HepG2 (cell line): Measurements from ENCODE around the gene PKN2. TPM values are rescaled to one million over a fixed set of nuclear protein-coding genes. Genes with fewer than 3 reads are reported as not detected.
A peak's percentile ranks its signal among the peaks of the same experiment; 100 is the strongest.

ENCODE experiments used
- ATF7 ChIP-seq, 2 experiments: fragments of 450-650 bp in 1 of 2; sonication (generic) in 1 of 2; formaldehyde crosslinking in 1 of 2; IDR thresholded peaks; 2 replicates each; pipeline versions ENCODE4 v1.4.0 to v1.6.1; 2016 to 2020; ENCODE audit warnings: antibody characterized with exemption in 1 of 2, mild to moderate bottlenecking in 1 of 2, missing genetic modification reagents in 1 of 2
- ATRX ChIP-seq: sonication (generic); formaldehyde crosslinking; IDR thresholded peaks from 2 replicates; pipeline ENCODE4 v1.4.0; 2020; ENCODE audit warnings: missing genetic modification reagents, borderline replicate concordance
- DMTF1 ChIP-seq: sonication (generic); formaldehyde crosslinking; IDR thresholded peaks from 2 replicates; pipeline ENCODE4 v1.4.0; 2020; ENCODE audit warnings: mild to moderate bottlenecking, missing genetic modification reagents
- GABPB1 ChIP-seq: IDR thresholded peaks from 2 replicates; pipeline ENCODE4 v1.6.1; 2016; ENCODE audit warnings: mild to moderate bottlenecking, missing genetic modification reagents, moderate library complexity, missing compliant biosample characterization
- ISX ChIP-seq: sonication (generic); formaldehyde crosslinking; conservative IDR thresholded peaks from 2 replicates; pipeline ENCODE4 v1.5.0; 2020; ENCODE audit warnings: missing genetic modification reagents
- KLF15 ChIP-seq: sonication (generic); formaldehyde crosslinking; IDR thresholded peaks from 2 replicates; pipeline ENCODE4 v1.8.1; 2023; ENCODE audit warnings: borderline replicate concordance, mild to moderate bottlenecking, inconsistent platforms, missing genetic modification reagents, mixed read lengths
- MED8 ChIP-seq: sonication (generic); formaldehyde crosslinking; IDR thresholded peaks from 2 replicates; pipeline ENCODE4 v1.8.1; 2023; ENCODE audit warnings: mild to moderate bottlenecking, missing genetic modification reagents; ENCODE audit not compliant: insufficient replicate concordance
- MIER2 ChIP-seq: IDR thresholded peaks from 2 replicates; pipeline ENCODE4 v1.6.1; 2016; ENCODE audit warnings: missing biosample characterization, missing genetic modification reagents
- MTERF4 ChIP-seq: sonication (generic); formaldehyde crosslinking; IDR thresholded peaks from 2 replicates; pipeline ENCODE4 v1.8.0; 2023; ENCODE audit warnings: mild to moderate bottlenecking, missing genetic modification reagents
- PCBP2 ChIP-seq: fragments of 200-400 bp; formaldehyde crosslinking; optimal IDR thresholded peaks from 2 replicates; pipeline ENCODE3; 2018; ENCODE audit warnings: low read length, low read depth; ENCODE audit not compliant: poor library complexity, severe bottlenecking
- PPARG ChIP-seq: conservative IDR thresholded peaks from 2 replicates; pipeline ENCODE4 v1.6.1; 2016; ENCODE audit warnings: missing biosample characterization, missing genetic modification reagents
- RBFOX2 ChIP-seq: fragments of 200-400 bp; formaldehyde crosslinking; IDR thresholded peaks from 2 replicates; pipeline ENCODE4 v1.6.1; 2017; ENCODE audit warnings: low read depth, mild to moderate bottlenecking, low read length
- ZBTB3 ChIP-seq: sonication (generic); formaldehyde crosslinking; IDR thresholded peaks from 2 replicates; pipeline ENCODE4 v1.4.0; 2020; ENCODE audit warnings: low read depth, mild to moderate bottlenecking, moderate library complexity, missing genetic modification reagents, borderline replicate concordance
- ZFP82 ChIP-seq: sonication (generic); formaldehyde crosslinking; IDR thresholded peaks from 2 replicates; pipeline ENCODE4 v1.5.1; 2020; ENCODE audit warnings: mild to moderate bottlenecking, missing genetic modification reagents, borderline replicate concordance
- ZMAT5 ChIP-seq: sonication (generic); formaldehyde crosslinking; IDR thresholded peaks from 2 replicates; pipeline ENCODE4 v1.5.0; 2020; ENCODE audit warnings: mild to moderate bottlenecking, low read depth, missing genetic modification reagents, borderline replicate concordance
- ZNF430 ChIP-seq: sonication (generic); formaldehyde crosslinking; IDR thresholded peaks from 2 replicates; pipeline ENCODE4 v1.9.0; 2021; ENCODE audit warnings: mild to moderate bottlenecking, missing genetic modification reagents
- ZNF441 ChIP-seq: sonication (generic); formaldehyde crosslinking; IDR thresholded peaks from 2 replicates; pipeline ENCODE4 v1.7.0; 2021; ENCODE audit warnings: missing genetic modification reagents, borderline replicate concordance
- ZNF550 ChIP-seq: sonication (generic); formaldehyde crosslinking; IDR thresholded peaks from 2 replicates; pipeline ENCODE4 v1.4.0; 2020; ENCODE audit warnings: mild to moderate bottlenecking, missing genetic modification reagents, borderline replicate concordance
- ZNF567 ChIP-seq: sonication (generic); formaldehyde crosslinking; IDR thresholded peaks from 2 replicates; pipeline ENCODE4 v1.8.1; 2023; ENCODE audit warnings: mild to moderate bottlenecking, missing genetic modification reagents, borderline replicate concordance
- ZNF816 ChIP-seq: sonication (generic); formaldehyde crosslinking; IDR thresholded peaks from 2 replicates; pipeline ENCODE4 v1.8.0; 2022; ENCODE audit warnings: missing genetic modification reagents, mild to moderate bottlenecking, borderline replicate concordance
- ZSCAN12 ChIP-seq: sonication (generic); formaldehyde crosslinking; IDR thresholded peaks from 2 replicates; pipeline ENCODE4 v1.9.0; 2021; ENCODE audit warnings: mild to moderate bottlenecking, missing genetic modification reagents
- polyA plus RNA-seq, 8 experiments: library from polyadenylated mRNA; depleted of rRNA in 3 of 8; stranded (reverse) in 7 of 8; unstranded in 1 of 8; fragments of >200 nt; fragmentation: Illumina TruSeq in 4 of 8; extraction: Trizol in 4 of 8; gene quantifications; 2 replicates each; pipeline versions ENCODE4 v1.2.1 to v1.2.3, GENCODE V29; 2011 to 2016; ENCODE audit warnings: low read depth in 4 of 8, missing spikeins in 1 of 8, mixed read lengths in 1 of 8; ENCODE audit not compliant: insufficient read depth in 1 of 8
- total RNA-seq, 5 experiments: library from RNA; depleted of rRNA; stranded (reverse); fragments of >200 nt; fragmentation: Illumina TruSeq; extraction: Trizol; gene quantifications; 2 replicates each; pipeline ENCODE4 v1.2.3, GENCODE V29; 2016; ENCODE audit warnings: low read depth in 1 of 5
- TF ChIP-seq, protein P1 (sequence below): conservative IDR thresholded peaks from 2 replicates; pipeline ENCODE4 v1.6.1; 2018; ENCODE audit warnings: missing genetic modification reagents

PKN2 gene
- total and polyA plus RNA-seq, 2 of the 13 experiments (the other 11 are each of a cell fraction or from before 2014, with no cell fraction given): 17.0 to 29.4 TPM

DNA sequence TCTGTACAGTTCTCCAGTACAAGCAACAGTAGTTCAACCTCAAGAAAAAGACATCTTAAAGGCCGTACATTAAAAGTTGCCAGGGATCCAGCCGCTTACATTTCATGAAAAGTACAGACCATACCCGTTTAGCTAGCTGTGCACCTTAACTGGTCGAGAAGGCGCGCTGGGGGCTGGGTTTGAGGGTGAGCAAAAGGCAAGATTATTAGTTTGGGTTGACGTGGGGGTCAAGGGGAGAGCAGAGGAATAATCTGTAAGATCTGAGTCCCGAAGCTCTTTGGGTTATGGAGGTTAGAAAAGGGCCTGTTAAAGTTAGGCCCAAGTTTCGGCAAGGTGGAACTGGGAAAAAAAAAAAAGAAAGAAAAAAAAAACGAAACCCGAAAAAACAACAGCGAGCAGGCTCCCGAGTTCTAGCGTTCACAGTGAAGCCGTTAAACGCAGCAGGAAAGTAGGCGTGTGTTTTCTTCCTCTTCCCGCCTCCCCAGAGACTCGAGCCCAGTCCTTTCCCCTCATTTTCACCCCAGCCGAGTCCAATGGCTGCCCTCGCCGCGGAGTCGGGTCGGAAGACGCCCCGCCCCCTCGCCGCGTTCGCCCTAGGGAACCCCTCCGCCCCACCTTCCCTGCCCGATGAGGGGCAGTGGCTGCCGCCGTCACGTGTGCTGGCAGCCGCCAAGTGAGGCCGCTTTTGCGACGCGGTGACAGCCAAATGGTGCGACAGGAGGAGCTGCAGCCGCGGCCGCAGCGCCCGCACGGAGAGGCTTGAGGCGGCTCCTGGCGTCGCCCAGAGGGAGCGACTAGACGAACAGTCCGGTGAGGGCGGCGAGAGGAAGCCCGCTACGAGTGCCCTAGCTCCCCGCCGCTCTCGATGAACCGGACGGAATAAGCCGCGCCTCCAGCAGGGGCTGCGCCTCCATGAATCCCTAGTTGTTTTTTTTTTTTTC is at the start of gene PKN2 (continued):
- TF ChIP-seq ZMAT5 (CRISPR knock-in tag) (no peak), ZFP82 (CRISPR knock-in tag) (no peak; the same call in 1 of the 2 replicates), ZNF816 (CRISPR knock-in tag) (no peak; the same call in 1 of the 2 replicates), PCBP2 (no peak), ZNF430 (no peak; the same call in 1 of the 2 replicates), ZSCAN12 (CRISPR knock-in tag) (0 out of 2 replicates have a peak, but pooled peaks have one; percentile 10), PPARG (CRISPR knock-in tag) (0 out of 2 replicates have a peak, but pooled peaks have one; percentile 17), ZNF441 (CRISPR knock-in tag) (peak; percentile 45; the same call in 1 of the 2 replicates), DMTF1 (CRISPR knock-in tag) (no peak), ATRX (CRISPR knock-in tag) (no peak), RBFOX2 (peak; percentile 96), ZBTB3 (CRISPR knock-in tag) (no peak), ATF7 (IDR thresholded peaks at IDR 0.05) (no peak), ATF7 (CRISPR knock-in tag; IDR thresholded peaks at IDR 0.05) (no peak), KLF15 (CRISPR knock-in tag) (no peak), GABPB1 (peak; percentile 90), MED8 (CRISPR knock-in tag) (peak; percentile 34), ZNF567 (CRISPR knock-in tag) (no peak), MIER2 (CRISPR knock-in tag) (no peak), MTERF4 (CRISPR knock-in tag) (no peak), ISX (CRISPR knock-in tag) (no peak), ZNF550 (CRISPR knock-in tag) (no peak)
- TF ChIP-seq, protein P1, sequence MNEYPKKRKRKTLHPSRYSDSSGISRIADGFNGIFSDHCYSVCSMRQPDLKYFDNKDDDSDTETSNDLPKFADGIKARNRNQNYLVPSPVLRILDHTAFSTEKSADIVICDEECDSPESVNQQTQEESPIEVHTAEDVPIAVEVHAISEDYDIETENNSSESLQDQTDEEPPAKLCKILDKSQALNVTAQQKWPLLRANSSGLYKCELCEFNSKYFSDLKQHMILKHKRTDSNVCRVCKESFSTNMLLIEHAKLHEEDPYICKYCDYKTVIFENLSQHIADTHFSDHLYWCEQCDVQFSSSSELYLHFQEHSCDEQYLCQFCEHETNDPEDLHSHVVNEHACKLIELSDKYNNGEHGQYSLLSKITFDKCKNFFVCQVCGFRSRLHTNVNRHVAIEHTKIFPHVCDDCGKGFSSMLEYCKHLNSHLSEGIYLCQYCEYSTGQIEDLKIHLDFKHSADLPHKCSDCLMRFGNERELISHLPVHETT (CRISPR knock-in tag): peak; percentile 94
